Tibial nerve (tissue), 4 donors: ENCODE results near the gene LGALS9. TPM values are rescaled to one million over a fixed set of nuclear protein-coding genes. Genes with fewer than 3 reads are reported as not detected.
"Not testable (repeated sequence)": the region's sequence is repeated elsewhere in the genome, so short reads cannot be mapped to it uniquely, and the experiment has no call there.

ENCODE experiments used
- DNase-seq, 2 donors: peaks; one replicate each; pipeline ENCODE4 v3.0.0-alpha.2; 2019; ENCODE audit warnings: low spot score in 2 of 2
- H3K27ac ChIP-seq, 4 donors: fragments of 200-600 bp; sonication (generic) in 3 of 4; one replicate each; pipeline ENCODE4 v1.5.1; 2017 to 2019; ENCODE audit warnings: mild to moderate bottlenecking in 1 of 4
- H3K27me3 ChIP-seq, 2 donors: fragments of 200-600 bp; sonication (generic) in 1 of 2; one replicate each; pipeline versions ENCODE4 v1.5.1 to v1.6.0; 2017 to 2019
- H3K36me3 ChIP-seq, 3 donors: fragments of 200-600 bp; sonication (generic); one replicate each; pipeline ENCODE4 v1.5.1; 2018 to 2019
- H3K4me1 ChIP-seq, 4 donors: fragments of 200-600 bp; sonication (generic) in 3 of 4; one replicate each; pipeline ENCODE4 v1.5.1; 2017 to 2019
- H3K4me3 ChIP-seq, 4 donors: fragments of 200-600 bp; sonication (generic) in 3 of 4; one replicate each; pipeline ENCODE4 v1.5.1; 2017 to 2019; ENCODE audit warnings: mild to moderate bottlenecking in 1 of 4, moderate library complexity in 1 of 4
- H3K9me3 ChIP-seq, 4 donors: fragments of 200-600 bp; sonication (generic) in 3 of 4; one replicate each; pipeline ENCODE4 v1.5.1; 2017 to 2019
- EP300 ChIP-seq, 2 donors: sonication (generic); formaldehyde crosslinking; IDR thresholded peaks; one replicate each; pipeline ENCODE4 v1.6.1; 2017; ENCODE audit warnings: antibody characterized with exemption in 2 of 2, mild to moderate bottlenecking in 1 of 2
- POLR2A ChIP-seq, 2 donors: fragments of 450-650 bp; IDR thresholded peaks; one replicate each; pipeline ENCODE4 v1.6.1; 2017; ENCODE audit warnings: antibody characterized with exemption in 2 of 2, mild to moderate bottlenecking in 2 of 2, moderate library complexity in 2 of 2
- WGBS, 2 donors: methylation state at CpG; one replicate each; pipeline ENCODE4 v1.1.5; 2018; 5-methylcytosine and 5-hydroxymethylcytosine counted together
- total RNA-seq, 4 donors: library from RNA; depleted of rRNA; stranded (reverse); fragments of >200 nt; gene quantifications; one replicate each; pipeline ENCODE4 v1.1.0, GENCODE V29; 2016
- TF ChIP-seq, protein P1 (sequence below), 5 experiments: fragments of 200-600 bp in 3 of 5; fragments of 450-650 bp in 2 of 5; sonication (generic) in 3 of 5; IDR thresholded peaks; one replicate each; pipeline ENCODE4 v1.5.1; 2016 to 2019; ENCODE audit warnings: antibody characterized with exemption in 5 of 5, mild to moderate bottlenecking in 3 of 5, moderate library complexity in 2 of 5

Gene LGALS9
- total RNA-seq, 4 donors from 2014 or later: 11.9 to 73.5 (median 20.7) TPM

- 88% methylated on average over 7 of the region's 7 CpGs for WGBS, 2 donors
- H3K27ac ChIP-seq: no peak overlapping the region
- H3K4me3 ChIP-seq: no peak overlapping the region
- no peaks in the 10 kb centered on the region for H3K4me1 ChIP-seq
- no peaks in the 10 kb centered on the region for H3K27me3 ChIP-seq
- no peaks in the 10 kb centered on the region for H3K9me3 ChIP-seq
- TF ChIP-seq, protein P1, sequence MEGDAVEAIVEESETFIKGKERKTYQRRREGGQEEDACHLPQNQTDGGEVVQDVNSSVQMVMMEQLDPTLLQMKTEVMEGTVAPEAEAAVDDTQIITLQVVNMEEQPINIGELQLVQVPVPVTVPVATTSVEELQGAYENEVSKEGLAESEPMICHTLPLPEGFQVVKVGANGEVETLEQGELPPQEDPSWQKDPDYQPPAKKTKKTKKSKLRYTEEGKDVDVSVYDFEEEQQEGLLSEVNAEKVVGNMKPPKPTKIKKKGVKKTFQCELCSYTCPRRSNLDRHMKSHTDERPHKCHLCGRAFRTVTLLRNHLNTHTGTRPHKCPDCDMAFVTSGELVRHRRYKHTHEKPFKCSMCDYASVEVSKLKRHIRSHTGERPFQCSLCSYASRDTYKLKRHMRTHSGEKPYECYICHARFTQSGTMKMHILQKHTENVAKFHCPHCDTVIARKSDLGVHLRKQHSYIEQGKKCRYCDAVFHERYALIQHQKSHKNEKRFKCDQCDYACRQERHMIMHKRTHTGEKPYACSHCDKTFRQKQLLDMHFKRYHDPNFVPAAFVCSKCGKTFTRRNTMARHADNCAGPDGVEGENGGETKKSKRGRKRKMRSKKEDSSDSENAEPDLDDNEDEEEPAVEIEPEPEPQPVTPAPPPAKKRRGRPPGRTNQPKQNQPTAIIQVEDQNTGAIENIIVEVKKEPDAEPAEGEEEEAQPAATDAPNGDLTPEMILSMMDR (IDR thresholded peaks at IDR 0.05): no peak
- no peak for TF ChIP-seq EP300 (IDR thresholded peaks at IDR 0.05)
- TF ChIP-seq POLR2A (IDR thresholded peaks at IDR 0.05): no peak
- DNase-seq: no peak
- H3K36me3 ChIP-seq: no peaks in the 10 kb centered on the region
Measured at GRCh38 chr17:27669136-27669535, 38.1 kb downstream of the LGALS9 start.

DNA sequence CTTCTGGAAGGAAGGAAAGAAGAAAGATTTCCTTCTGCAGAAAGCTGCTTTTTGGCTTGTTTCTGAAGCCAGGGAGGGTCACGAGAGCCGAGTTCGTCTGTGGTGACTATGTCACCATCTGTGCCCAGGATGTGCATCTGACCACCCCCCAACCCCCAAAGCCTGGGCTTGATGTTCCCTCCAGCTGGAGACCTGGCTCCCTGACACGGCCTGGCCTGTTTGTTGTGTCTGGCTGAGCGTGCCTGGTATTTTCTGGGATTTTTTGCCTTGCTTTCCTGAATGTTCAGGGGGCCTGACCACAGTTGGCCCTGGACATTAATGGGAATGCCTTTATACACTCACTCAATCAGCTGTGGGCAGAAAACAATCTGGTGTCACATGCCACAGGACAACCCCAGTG, 38.9 kb downstream of the LGALS9 start:
- no peaks in the 10 kb centered on the region for H3K36me3 ChIP-seq
- DNase-seq: no peak
- 69 to 76% methylated on average over 5 of the region's 5 CpGs for WGBS, 2 donors
- TF ChIP-seq EP300 (IDR thresholded peaks at IDR 0.05): no peak
- TF ChIP-seq POLR2A (IDR thresholded peaks at IDR 0.05): no peak
- TF ChIP-seq, protein P1 (IDR thresholded peaks at IDR 0.05): no peak
- H3K27me3 ChIP-seq: no peaks in the 10 kb centered on the region
- no peaks in the 10 kb centered on the region for H3K4me1 ChIP-seq
- H3K27ac ChIP-seq: no peak overlapping the region
- H3K9me3 ChIP-seq: no peaks in the 10 kb centered on the region
- H3K4me3 ChIP-seq: no peak overlapping the region

GRCh38 chr17:27670791-27671590, 40.0 kb downstream of the LGALS9 start:
- H3K4me3 ChIP-seq: no peak overlapping the region
- no peaks in the 10 kb centered on the region for H3K27me3 ChIP-seq
- H3K4me1 ChIP-seq: no peaks in the 10 kb centered on the region
- DNase-seq: no peak
- H3K9me3 ChIP-seq: no peaks in the 10 kb centered on the region
- 82 to 86% methylated on average over 12 of the region's 12 CpGs for WGBS, 2 donors
- TF ChIP-seq, protein P1 (IDR thresholded peaks at IDR 0.05): no peak
- TF ChIP-seq POLR2A (IDR thresholded peaks at IDR 0.05) (no peak), EP300 (IDR thresholded peaks at IDR 0.05) (no peak)
- H3K27ac ChIP-seq: no peak overlapping the region
- no peaks in the 10 kb centered on the region for H3K36me3 ChIP-seq

DNA sequence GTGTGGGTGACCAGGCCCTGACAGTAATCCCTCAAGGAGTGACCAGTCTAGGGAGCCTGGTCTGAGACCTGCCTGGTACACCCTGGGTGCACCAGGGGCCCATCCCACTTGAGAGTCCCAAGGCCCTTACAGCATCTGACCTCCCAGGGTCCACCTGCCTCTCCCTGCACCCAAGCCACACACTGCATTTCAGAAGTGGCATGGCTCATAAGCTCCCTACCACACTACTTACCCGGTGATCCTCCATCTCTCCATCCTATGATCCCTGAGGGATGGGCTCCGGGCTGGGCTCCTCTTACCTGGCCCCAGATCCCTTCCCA, 40.6 kb downstream of the LGALS9 start:
- Histone ChIP-seq H3K9me3 (no peaks in the 10 kb centered on the region), H3K27ac (no peak overlapping the region), H3K4me1 (no peaks in the 10 kb centered on the region), H3K27me3 (no peaks in the 10 kb centered on the region), H3K4me3 (no peak overlapping the region), H3K36me3 (no peaks in the 10 kb centered on the region)
- no peak for DNase-seq
- no peak for TF ChIP-seq POLR2A (IDR thresholded peaks at IDR 0.05)
- no peak for TF ChIP-seq EP300 (IDR thresholded peaks at IDR 0.05)
- TF ChIP-seq, protein P1 (IDR thresholded peaks at IDR 0.05): no peak
- 85 to 87% methylated on average over 2 of the region's 2 CpGs for WGBS, 2 donors

DNA sequence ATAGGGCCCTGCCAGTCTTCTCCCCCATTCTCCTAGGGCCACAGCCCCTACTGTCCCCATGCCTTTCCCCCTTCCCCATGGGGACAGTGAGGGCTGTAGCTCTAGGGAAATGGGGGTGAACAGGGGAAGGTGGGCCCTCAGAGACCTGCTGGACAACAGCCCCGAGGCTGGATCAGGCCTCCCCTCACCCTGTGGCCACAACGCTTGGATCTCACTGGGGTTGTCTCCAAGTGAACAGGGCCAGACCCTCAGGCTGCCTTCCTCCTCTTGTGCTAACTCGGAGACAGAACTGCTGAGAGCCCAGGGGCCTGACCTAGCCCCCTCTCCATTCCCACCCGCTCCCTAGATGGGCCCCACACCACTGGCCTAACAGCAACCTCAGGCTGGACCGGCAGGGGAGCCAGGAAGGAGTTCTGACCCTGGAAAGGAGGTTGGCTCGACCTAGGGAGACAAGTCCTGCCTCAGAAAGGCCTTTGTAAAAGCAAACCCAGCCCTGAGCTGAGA, 41.0 kb downstream of the LGALS9 start:
- DNase-seq, H3K27ac ChIP-seq, H3K36me3 ChIP-seq, H3K27me3 ChIP-seq, H3K4me3 ChIP-seq, H3K4me1 ChIP-seq, H3K9me3 ChIP-seq: not testable (repeated sequence)
- WGBS, 2 donors: 51 to 59% methylated on average over 6 of the region's 6 CpGs
